SU-DHL-6 (cell line): ENCODE data around the gene OSBP2.

Experiments used
- H2AFZ ChIP-seq: fragments of 200-600 bp; sonication (generic); 2 replicates; pipeline ENCODE4 v1.6.1; 2014; ENCODE audit warnings: low read depth, mild to moderate bottlenecking, moderate library complexity, mixed read lengths, antibody characterized with exemption, low read length; ENCODE audit not compliant: severe bottlenecking
- H3F3A ChIP-seq: fragments of 200-600 bp; shearing (Covaris generic); 2 replicates; pipeline ENCODE4 v1.6.0; 2016; ENCODE audit warnings: antibody characterized with exemption, mild to moderate bottlenecking; ENCODE audit not compliant: insufficient read depth
- H3K27ac ChIP-seq: fragments of 200-600 bp; sonication (generic); 2 replicates; pipeline ENCODE4 v1.5.1; 2016; ENCODE audit warnings: low read depth, mild to moderate bottlenecking, low read length, moderate library complexity, mixed read lengths
- H3K27me3 ChIP-seq: fragments of 200-600 bp; sonication (generic), shearing (Covaris generic); 2 replicates; pipeline ENCODE4 v1.6.0; 2014; ENCODE audit warnings: mild to moderate bottlenecking, low read length
- H3K36me3 ChIP-seq: fragments of 200-600 bp; sonication (generic); 2 replicates; pipeline ENCODE4 v1.6.1; 2014; ENCODE audit warnings: mild to moderate bottlenecking, low read length, mixed read lengths
- H3K4me2 ChIP-seq: fragments of 300-600, 200-600 bp; shearing (Covaris generic), sonication (generic); 2 replicates; pipeline ENCODE4 v1.6.0; 2014; ENCODE audit warnings: low read length, low read depth, mild to moderate bottlenecking; ENCODE audit not compliant: poor library complexity, severe bottlenecking
- H3K4me3 ChIP-seq: fragments of 200-600 bp; sonication (generic); 2 replicates; pipeline ENCODE4 v1.5.1; 2014; ENCODE audit warnings: antibody characterized with exemption, low read length, mild to moderate bottlenecking, mixed read lengths; ENCODE audit not compliant: insufficient read depth, poor library complexity, severe bottlenecking
- H3K79me2 ChIP-seq: fragments of 200-600 bp; sonication (generic); 2 replicates; pipeline ENCODE4 v1.6.1; 2014; ENCODE audit warnings: mild to moderate bottlenecking, low read length, moderate library complexity; ENCODE audit not compliant: insufficient read depth
- H3K9ac ChIP-seq: fragments of 200-600 bp; sonication (generic); 2 replicates; pipeline ENCODE4 v1.7.0; 2014; ENCODE audit warnings: mild to moderate bottlenecking, low read length
- H3K9me2 ChIP-seq: fragments of 200-600 bp; sonication (generic); replicated peaks from 2 replicates; pipeline ENCODE4 v1.6.1; 2014; ENCODE audit warnings: low read length; ENCODE audit not compliant: insufficient read depth
- H3K9me3 ChIP-seq: fragments of 200-600 bp; sonication (generic); 2 replicates; pipeline ENCODE4 v1.6.1; 2014; ENCODE audit warnings: low read length, mixed read lengths; ENCODE audit not compliant: insufficient read depth
- H4K20me1 ChIP-seq: fragments of 200-600 bp; sonication (generic); 2 replicates; pipeline ENCODE4 v1.6.1; 2014; ENCODE audit warnings: low read depth, mild to moderate bottlenecking, antibody characterized with exemption, low read length, moderate library complexity, mixed read lengths
- CTCF ChIP-seq: fragments of 200-600 bp; sonication (generic); IDR thresholded peaks from one replicate; pipeline ENCODE4 v1.5.1; 2017; ENCODE audit warnings: antibody characterized with exemption, mild to moderate bottlenecking, low read length, moderate library complexity; ENCODE audit not compliant: insufficient read depth, poor library complexity, severe bottlenecking
- EZH2phosphoT487 ChIP-seq: fragments of 200-600 bp; sonication (generic), shearing (Covaris generic); conservative IDR thresholded peaks from 2 replicates; pipeline ENCODE4 v1.6.1; 2018; ENCODE audit warnings: mild to moderate bottlenecking, antibody characterized with exemption, low read length, moderate library complexity, mixed read lengths

The OSBP2 gene

GRCh38 chr22:30943368-30943767 is 248.7 kb downstream of the OSBP2 start:
- no peaks in the 10 kb centered on the region for H3F3A ChIP-seq
- H3K9ac ChIP-seq: no peak overlapping the region
- H3K4me3 ChIP-seq: no peak overlapping the region
- H3K9me3 ChIP-seq: no peaks in the 10 kb centered on the region
- H3K27ac ChIP-seq: no peak overlapping the region
- H3K27me3 ChIP-seq: no peaks in the 10 kb centered on the region
- H4K20me1 ChIP-seq: no peaks in the 10 kb centered on the region
- no peaks in the 10 kb centered on the region for H3K9me2 ChIP-seq
- no peaks in the 10 kb centered on the region for H3K79me2 ChIP-seq
- H2AFZ ChIP-seq: no peak overlapping the region
- H3K4me2 ChIP-seq: no peak overlapping the region
- TF ChIP-seq EZH2phosphoT487 (no peak), CTCF (no peak)
- peaks cover 4% of the 10 kb centered on the region; the same call in 1 of the 2 replicates for H3K36me3 ChIP-seq

- Histone ChIP-seq H3K27me3 (no peaks in the 10 kb centered on the region), H3K9me3 (no peaks in the 10 kb centered on the region), H3K36me3 (peaks cover 4% of the 10 kb centered on the region; the same call in 1 of the 2 replicates), H3K9ac (no peak overlapping the region), H3K4me2 (no peak overlapping the region), H3K9me2 (no peaks in the 10 kb centered on the region), H3K4me3 (no peak overlapping the region), H2AFZ (no peak overlapping the region), H3K27ac (no peak overlapping the region), H3F3A (no peaks in the 10 kb centered on the region), H3K79me2 (no peaks in the 10 kb centered on the region), H4K20me1 (no peaks in the 10 kb centered on the region)
- TF ChIP-seq EZH2phosphoT487 (no peak), CTCF (no peak)
Measured at GRCh38 chr22:30944986-30945385, 250.3 kb downstream of the OSBP2 start.

GRCh38 chr22:30945653-30946052 is 251.0 kb downstream of the OSBP2 start:
- H3F3A ChIP-seq: no peaks in the 10 kb centered on the region
- H3K36me3 ChIP-seq: peaks cover 4% of the 10 kb centered on the region; the same call in 1 of the 2 replicates
- H3K27ac ChIP-seq: no peak overlapping the region
- H2AFZ ChIP-seq: no peak overlapping the region
- H3K4me3 ChIP-seq: no peak overlapping the region
- no peaks in the 10 kb centered on the region for H3K9me2 ChIP-seq
- TF ChIP-seq EZH2phosphoT487: no peak
- no peaks in the 10 kb centered on the region for H3K9me3 ChIP-seq
- H3K9ac ChIP-seq: no peak overlapping the region
- H3K79me2 ChIP-seq: no peaks in the 10 kb centered on the region
- no peaks in the 10 kb centered on the region for H4K20me1 ChIP-seq
- H3K4me2 ChIP-seq: no peak overlapping the region
- H3K27me3 ChIP-seq: no peaks in the 10 kb centered on the region

GRCh38 chr22:30946354-30946753 is 251.7 kb downstream of the OSBP2 start:
- H3K79me2 ChIP-seq: no peaks in the 10 kb centered on the region
- peaks cover 4% of the 10 kb centered on the region; the same call in 1 of the 2 replicates for H3K36me3 ChIP-seq
- no peak for TF ChIP-seq CTCF
- no peak for TF ChIP-seq EZH2phosphoT487
- H3K9me3 ChIP-seq: no peaks in the 10 kb centered on the region
- no peak overlapping the region for H3K9ac ChIP-seq
- H3K4me2 ChIP-seq: no peak overlapping the region
- no peak overlapping the region for H3K4me3 ChIP-seq
- H4K20me1 ChIP-seq: no peaks in the 10 kb centered on the region
- H2AFZ ChIP-seq: no peak overlapping the region
- H3F3A ChIP-seq: no peaks in the 10 kb centered on the region
- H3K9me2 ChIP-seq: no peaks in the 10 kb centered on the region
- no peaks in the 10 kb centered on the region for H3K27me3 ChIP-seq
- no peak overlapping the region for H3K27ac ChIP-seq
